B cell (primary cell): Measurements from ENCODE around the gene HOTAIR. TPM values are rescaled to one million over a fixed set of nuclear protein-coding genes. Genes with fewer than 3 reads are reported as not detected.

ENCODE experiments used
- ATAC-seq: fragments of 200-7000 bp; cut with Tn5 transposase; one replicate; pipeline ENCODE4 v1.10.0; 2021; ENCODE audit warnings: low read depth, mild to moderate bottlenecking, moderate number of reproducible peaks, moderate library complexity
- CTCF ChIA-PET: fragments of 350-600 bp; sonication (Branson Sonifier 250); formaldehyde crosslinking; loops from one replicate; lab custom pipeline; 2021; ENCODE audit warnings: antibody characterized with exemption, inconsistent platforms; lab: Charles Lee
- POLR2A ChIA-PET: fragments of 350-600 bp; sonication (Branson Sonifier 250); formaldehyde crosslinking; loops from one replicate; lab custom pipeline; 2021; ENCODE audit warnings: antibody characterized with exemption; lab: Charles Lee
- DNase-seq: peaks from one replicate; pipeline ENCODE4 v3.0.0; 2013
- H2AFZ ChIP-seq: 2 replicates; pipeline ENCODE4 v1.6.1; 2012; ENCODE audit warnings: mild to moderate bottlenecking, low read depth, low read length; ENCODE audit not compliant: insufficient read depth, poor library complexity, severe bottlenecking
- H3K27ac ChIP-seq, 2 donors: 1 replicate in 1 of 2; 2 replicates in 1 of 2; pipeline ENCODE4 v1.5.1; 2012 to 2013; ENCODE audit warnings: low read length in 2 of 2, mild to moderate bottlenecking in 2 of 2, moderate library complexity in 1 of 2
- H3K27me3 ChIP-seq, 4 experiments: fragments of 200-600 bp in 1 of 4; sonication (generic) in 1 of 4; replicated peaks in 1 of 4; 1 replicate in 2 of 4; 2 replicates in 2 of 4; pipeline versions ENCODE4 v1.6.1 to v1.7.0; 2013 to 2016; ENCODE audit warnings: low read length in 3 of 4, mild to moderate bottlenecking in 2 of 4, mixed read lengths in 1 of 4, moderate library complexity in 1 of 4; ENCODE audit not compliant: insufficient read depth in 4 of 4, control insufficient read depth in 3 of 4; ENCODE audit errors: control extremely low read depth in 1 of 4
- H3K36me3 ChIP-seq, 2 experiments: replicated peaks in 1 of 2; 1 replicate in 1 of 2; 2 replicates in 1 of 2; pipeline versions ENCODE4 v1.6.1 to v1.7.1; 2013; ENCODE audit warnings: low read length in 1 of 2; ENCODE audit not compliant: insufficient read depth in 2 of 2, control insufficient read depth in 1 of 2; ENCODE audit errors: control extremely low read depth in 1 of 2, extremely low read depth in 1 of 2
- H3K4me1 ChIP-seq, 2 donors: fragments of 200-600 bp in 1 of 2; sonication (generic) in 1 of 2; 1 replicate in 1 of 2; 2 replicates in 1 of 2; pipeline versions ENCODE4 v1.5.1 to v1.6.1; 2013 to 2017; ENCODE audit warnings: low read length in 2 of 2; ENCODE audit not compliant: control insufficient read depth in 2 of 2, insufficient read depth in 2 of 2
- H3K4me2 ChIP-seq: replicated peaks from 2 replicates; pipeline ENCODE3; 2012; ENCODE audit warnings: mild to moderate bottlenecking, low read depth, low read length; ENCODE audit not compliant: poor library complexity, severe bottlenecking
- H3K4me3 ChIP-seq, 5 experiments: fragments of 200-600 bp in 1 of 5; sonication (generic) in 1 of 5; 1 replicate in 3 of 5; 2 replicates in 2 of 5; pipeline versions ENCODE4 v1.5.1 to v1.7.0; 2011 to 2016; ENCODE audit warnings: low read length in 4 of 5, mild to moderate bottlenecking in 4 of 5, low read depth in 2 of 5, control low read depth in 1 of 5, moderate library complexity in 1 of 5; ENCODE audit not compliant: insufficient read depth in 1 of 5; ENCODE audit errors: control extremely low read depth in 1 of 5, extremely low read depth in 1 of 5
- H3K79me2 ChIP-seq: fragments of 200-600 bp; sonication (generic); one replicate; pipeline ENCODE4 v1.6.0; 2016; ENCODE audit warnings: low read length; ENCODE audit not compliant: control insufficient read depth, insufficient read depth
- H3K9ac ChIP-seq: fragments of 200-600 bp; sonication (generic); 2 replicates; pipeline ENCODE4 v1.6.1; 2017; ENCODE audit warnings: mild to moderate bottlenecking, low read length, moderate library complexity
- H3K9me3 ChIP-seq, 3 donors: one replicate each; pipeline versions ENCODE4 v1.6.1 to v1.7.1; 2013; ENCODE audit warnings: low read length in 2 of 3; ENCODE audit not compliant: control insufficient read depth in 2 of 3, insufficient read depth in 1 of 3; ENCODE audit errors: control extremely low read depth in 1 of 3
- H4K20me1 ChIP-seq: 2 replicates; pipeline ENCODE4 v1.6.0; 2012; ENCODE audit warnings: mild to moderate bottlenecking, low read length; ENCODE audit not compliant: insufficient read depth, control insufficient read depth, poor library complexity, severe bottlenecking
- H3K27ac Mint-ChIP-seq: one replicate; pipeline ENCODE4 v1.8.0; 2021; ENCODE audit warnings: mixed read lengths
- H3K27me3 Mint-ChIP-seq: one replicate; pipeline ENCODE4 v1.8.0; 2021; ENCODE audit warnings: mixed read lengths
- H3K4me1 Mint-ChIP-seq: one replicate; pipeline ENCODE4 v1.8.0; 2021; ENCODE audit warnings: mixed read lengths
- H3K4me3 Mint-ChIP-seq: one replicate; pipeline ENCODE4 v1.8.0; 2021; ENCODE audit warnings: mixed read lengths
- H3K9me3 Mint-ChIP-seq: one replicate; pipeline ENCODE4 v1.8.0; 2022; ENCODE audit warnings: mixed read lengths; ENCODE audit not compliant: insufficient read depth
- EZH2 ChIP-seq: IDR thresholded peaks from 2 replicates; pipeline ENCODE4 v1.6.1; 2012; ENCODE audit warnings: borderline replicate concordance, low read depth, mild to moderate bottlenecking, moderate library complexity, low read length; ENCODE audit not compliant: insufficient read depth, poor library complexity, severe bottlenecking
- WGBS: methylation state at CpG from one replicate; pipeline ENCODE4 v1.1.5; 2013; ENCODE audit warnings: missing lambda C conversion rate; ENCODE audit not compliant: insufficient coverage; 5-methylcytosine and 5-hydroxymethylcytosine counted together
- intact Hi-C: fragments of 100-400 bp; cut with micrococcal nuclease; formaldehyde crosslinking; loops from one replicate; pipeline ENCODE4 v1.10.0; 2022
- polyA plus RNA-seq: library from polyadenylated mRNA; depleted of rRNA; stranded (reverse); fragments of >200 nt; gene quantifications from 2 replicates; pipeline ENCODE4 v1.2.3, GENCODE V29; 2012
- total RNA-seq, 2 donors: library from RNA; stranded (reverse); fragments of 120-200 nt in 1 of 2; gene quantifications; 1 replicate in 1 of 2; 2 replicates in 1 of 2; pipeline versions ENCODE4 v1.2.3 to v1.2.4, GENCODE V29; 2013 to 2022
- TF ChIP-seq, protein P1 (sequence below): fragments of 200-600 bp; IDR thresholded peaks from one replicate; pipeline ENCODE4 v1.8.0; 2022; ENCODE audit warnings: antibody characterized with exemption, mild to moderate bottlenecking

HOTAIR gene
- total and polyA plus RNA-seq, 2 donors (not counting 1 experiment from before 2014, with no cell fraction given) = not detected

DNA sequence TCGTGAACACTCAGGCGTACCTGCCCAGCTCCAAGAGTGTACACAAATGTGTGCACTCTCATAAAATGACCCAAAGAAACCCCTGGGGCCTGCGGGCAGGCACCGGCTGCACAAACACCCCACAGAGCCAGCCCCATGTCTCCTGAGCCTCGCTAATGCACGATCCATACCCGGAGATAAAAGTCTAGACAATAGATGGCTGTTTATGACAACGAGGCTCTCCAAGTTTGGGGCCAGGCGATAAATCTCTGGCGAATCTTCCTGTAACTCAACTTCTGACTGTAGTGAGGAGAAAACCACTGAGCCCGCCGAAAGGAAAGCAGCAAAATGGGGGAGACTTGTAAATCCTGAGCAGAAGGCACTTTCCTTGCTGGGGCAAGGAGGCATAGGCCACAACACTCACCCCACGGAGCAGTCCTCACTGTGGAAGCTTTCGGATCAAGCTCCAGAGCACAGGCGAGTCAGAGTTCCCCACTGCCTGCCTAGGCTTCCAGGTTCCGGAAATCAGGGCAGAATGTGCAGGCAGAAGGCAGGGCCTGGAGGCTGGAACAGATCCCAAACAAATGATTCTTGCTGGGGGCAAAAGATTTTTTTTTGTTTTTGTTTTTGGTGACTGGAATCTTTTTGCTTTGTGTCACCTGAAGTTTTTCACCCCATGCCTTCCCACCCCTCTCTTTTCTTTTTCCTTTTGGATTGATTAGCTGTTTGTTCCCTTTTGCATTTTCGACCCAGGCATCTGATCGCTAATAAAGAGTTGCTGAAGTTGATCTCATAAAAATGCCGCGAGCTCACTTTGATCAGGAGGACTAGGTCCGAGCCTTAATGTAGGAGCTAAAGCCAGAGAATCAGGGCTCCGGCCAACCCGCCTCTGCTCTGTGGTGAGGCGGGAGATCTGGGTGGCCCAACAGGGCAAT lies 6.3 kb downstream of the HOTAIR start:
- ATAC-seq = no peak
- ChIA-PET CTCF (interaction anchor here (1.0 kb wide), 1 partner anchor 238 kb away, joined by 3 read pairs; no protein-coding TSS in a partner anchor), POLR2A (no interaction called here)
- Mint-ChIP-seq H3K4me1 (peaks cover 24% of the 10 kb centered on the region), H3K27ac (no peak overlapping the region), H3K4me3 (no peak overlapping the region), H3K9me3 (peaks cover 2% of the 10 kb centered on the region), H3K27me3 (peaks cover 99% of the 10 kb centered on the region)
- Histone ChIP-seq H3K27ac (no peak overlapping the region), H4K20me1 (no peaks in the 10 kb centered on the region), H3K36me3 (no peaks in the 10 kb centered on the region), H3K79me2 (no peaks in the 10 kb centered on the region), H3K4me1 (peaks cover 21 to 44% of the 10 kb centered on the region in 2 donors), H3K9ac (no peak overlapping the region), H2AFZ (no peak overlapping the region), H3K27me3 (peaks cover 0 to 100% (median 94%) of the 10 kb centered on the region in 4 experiments), H3K4me3 (no peak overlapping the region), H3K4me2 (no peak overlapping the region), H3K9me3 (peaks cover 1 to 66% (median 13%) of the 10 kb centered on the region in 3 donors)
- intact Hi-C loops = loop anchor here (5.0 kb wide), 1 partner anchor 64 kb away; the partner anchor contains the start of gene HOXC5
- 13% methylated on average over 24 of the region's 24 CpGs for WGBS
- TF ChIP-seq, protein P1, sequence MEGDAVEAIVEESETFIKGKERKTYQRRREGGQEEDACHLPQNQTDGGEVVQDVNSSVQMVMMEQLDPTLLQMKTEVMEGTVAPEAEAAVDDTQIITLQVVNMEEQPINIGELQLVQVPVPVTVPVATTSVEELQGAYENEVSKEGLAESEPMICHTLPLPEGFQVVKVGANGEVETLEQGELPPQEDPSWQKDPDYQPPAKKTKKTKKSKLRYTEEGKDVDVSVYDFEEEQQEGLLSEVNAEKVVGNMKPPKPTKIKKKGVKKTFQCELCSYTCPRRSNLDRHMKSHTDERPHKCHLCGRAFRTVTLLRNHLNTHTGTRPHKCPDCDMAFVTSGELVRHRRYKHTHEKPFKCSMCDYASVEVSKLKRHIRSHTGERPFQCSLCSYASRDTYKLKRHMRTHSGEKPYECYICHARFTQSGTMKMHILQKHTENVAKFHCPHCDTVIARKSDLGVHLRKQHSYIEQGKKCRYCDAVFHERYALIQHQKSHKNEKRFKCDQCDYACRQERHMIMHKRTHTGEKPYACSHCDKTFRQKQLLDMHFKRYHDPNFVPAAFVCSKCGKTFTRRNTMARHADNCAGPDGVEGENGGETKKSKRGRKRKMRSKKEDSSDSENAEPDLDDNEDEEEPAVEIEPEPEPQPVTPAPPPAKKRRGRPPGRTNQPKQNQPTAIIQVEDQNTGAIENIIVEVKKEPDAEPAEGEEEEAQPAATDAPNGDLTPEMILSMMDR = no peak
- TF ChIP-seq EZH2 = no peak
- DNase-seq = no peak
